Myometrial cell (primary cell): Measurements from ENCODE around the gene DLL4. TPM values are rescaled to one million over a fixed set of nuclear protein-coding genes. Genes with fewer than 3 reads are reported as not detected.

Experiments used
- total RNA-seq: library from RNA; depleted of rRNA; stranded (reverse); fragments of >200 nt; gene quantifications from 2 replicates; pipeline ENCODE4 v1.2.3, GENCODE V29; 2015

The DLL4 gene
- under 0.01 and 0.58 TPM in 2 replicates for total RNA-seq

GRCh38 chr15:40928821-40929659 lies at the start of gene DLL4:
DLL4 (plus strand) TSS chr15:40929340; CDS start chr15:40929669, 329 bp downstream.

GRCh38 chr15:40893733-40894680 lies 35.1 kb upstream of the DLL4 start, which contains the start of gene VPS18:
VPS18 (plus strand) TSS chr15:40894450; CDS start chr15:40894769, 319 bp downstream.

GRCh38 chr15:40952901-40953712 lies 24.0 kb downstream of the DLL4 start, which contains the start of gene CHAC1:
CHAC1 (plus strand) TSS chr15:40953471; CDS start chr15:40953584, 113 bp downstream.

Other genes starting within 250 kb of the DLL4 start
- 5.5 and 6.3 TPM in 2 replicates for gene RAD51, start 234.2 kb upstream of the DLL4 start, total RNA-seq
- 21.1 and 23.4 TPM in 2 replicates for gene RMDN3, start 174.1 kb upstream of the DLL4 start, total RNA-seq
- gene GCHFR, start 165.3 kb upstream of the DLL4 start, total RNA-seq = 3.5 and 23.4 TPM in 2 replicates
- gene C15orf62, start 159.4 kb upstream of the DLL4 start, total RNA-seq = under 0.01 and 0.18 TPM in 2 replicates
- 33.0 and 49.9 TPM in 2 replicates for gene ZFYVE19, start 122.3 kb upstream of the DLL4 start, total RNA-seq
- gene DNAJC17, start 121.9 kb upstream of the DLL4 start, total RNA-seq = 28.0 and 65.2 TPM in 2 replicates
- not detected in 2 replicates for gene PPP1R14D, start 100.6 kb upstream of the DLL4 start, total RNA-seq
- gene SPINT1, start 85.3 kb upstream of the DLL4 start, total RNA-seq = 8.4 and 9.0 TPM in 2 replicates
- gene RHOV, start 55.1 kb upstream of the DLL4 start, total RNA-seq = not detected in 2 replicates
- 32.1 and 32.9 TPM in 2 replicates for gene VPS18, start 34.9 kb upstream of the DLL4 start, total RNA-seq
- 42.7 and 71.1 TPM in 2 replicates for gene CHAC1, start 24.1 kb downstream of the DLL4 start, total RNA-seq
- gene INO80, start 186.9 kb downstream of the DLL4 start, total RNA-seq = 12.7 and 18.3 TPM in 2 replicates